Peyer's patch (tissue), 4 donors: ENCODE measurements around the gene GAA. TPM values are rescaled to one million over a fixed set of nuclear protein-coding genes. Genes with fewer than 3 reads are reported as not detected.

Experiments used
- DNase-seq, 3 donors: peaks; one replicate each; pipeline ENCODE4 v3.0.0-alpha.2; 2017 to 2019
- H3K27ac ChIP-seq, 4 donors: fragments of 200-600 bp; sonication (generic); one replicate each; pipeline ENCODE4 v1.5.1; 2016 to 2019
- H3K27me3 ChIP-seq, 2 donors: fragments of 200-600 bp; sonication (generic); one replicate each; pipeline ENCODE4 v1.5.1; 2019
- H3K36me3 ChIP-seq, 3 donors: fragments of 200-600 bp; sonication (generic); one replicate each; pipeline ENCODE4 v1.5.1; 2016 to 2019
- H3K4me1 ChIP-seq, 4 donors: fragments of 200-600 bp; sonication (generic); one replicate each; pipeline ENCODE4 v1.5.1; 2016 to 2019
- H3K4me3 ChIP-seq, 4 donors: fragments of 200-600 bp; sonication (generic); 1 replicate in 3 of 4; 2 replicates in 1 of 4; pipeline ENCODE4 v1.5.1; 2016 to 2019; ENCODE audit warnings: mild to moderate bottlenecking in 1 of 4
- H3K9me3 ChIP-seq, 4 donors: fragments of 200-600 bp; sonication (generic); one replicate each; pipeline ENCODE4 v1.5.1; 2016 to 2019; ENCODE audit warnings: mild to moderate bottlenecking in 1 of 4
- POLR2A ChIP-seq, 2 donors: fragments of 450-650 bp; IDR thresholded peaks; one replicate each; pipeline ENCODE4 v1.5.1; 2017; ENCODE audit warnings: antibody characterized with exemption in 2 of 2, mild to moderate bottlenecking in 2 of 2, moderate library complexity in 2 of 2
- total RNA-seq, 4 donors: library from RNA; depleted of rRNA; stranded (reverse); fragments of >200 nt; gene quantifications; one replicate each; pipeline ENCODE4 v1.1.0, GENCODE V29; 2016
- TF ChIP-seq, protein P1 (sequence below), 6 experiments: fragments of 450-650 bp in 4 of 6; fragments of 200-600 bp in 2 of 6; sonication (generic) in 1 of 6; IDR thresholded peaks; one replicate each; pipeline ENCODE4 v1.5.1; 2017 to 2019; ENCODE audit warnings: antibody characterized with exemption in 6 of 6, mild to moderate bottlenecking in 3 of 6, moderate library complexity in 1 of 6

The GAA gene
- total RNA-seq, 4 donors from 2014 or later: 33.8 to 88.1 (median 42.3) TPM

DNA sequence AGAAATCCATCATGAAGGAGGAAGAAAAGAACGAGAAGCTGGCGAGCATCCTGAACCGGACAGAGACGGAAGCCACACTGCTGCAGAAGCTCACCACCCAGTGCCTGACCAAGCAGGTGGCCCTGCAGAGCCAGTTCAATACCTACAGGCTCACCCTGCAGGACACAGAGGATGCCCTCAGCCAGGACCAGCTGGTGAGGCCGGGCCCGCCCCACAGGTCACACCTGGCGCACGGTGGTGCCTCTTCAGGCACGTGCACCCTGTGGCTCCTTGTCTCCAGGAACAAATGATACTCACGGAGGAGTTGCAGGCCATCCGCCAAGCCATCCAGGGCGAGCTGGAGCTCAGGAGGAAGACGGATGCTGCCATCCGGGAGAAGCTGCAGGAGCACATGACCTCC lies 19.8 kb upstream of the GAA start:
- Histone ChIP-seq H3K27ac (no peak overlapping the region), H3K36me3 (no peaks in the 10 kb centered on the region), H3K4me1 (peaks cover 0 to 3% (median 0%) of the 10 kb centered on the region in 4 donors), H3K27me3 (no peaks in the 10 kb centered on the region), H3K9me3 (no peaks in the 10 kb centered on the region), H3K4me3 (no peak overlapping the region)
- DNase-seq: no peak
- TF ChIP-seq, protein P1, sequence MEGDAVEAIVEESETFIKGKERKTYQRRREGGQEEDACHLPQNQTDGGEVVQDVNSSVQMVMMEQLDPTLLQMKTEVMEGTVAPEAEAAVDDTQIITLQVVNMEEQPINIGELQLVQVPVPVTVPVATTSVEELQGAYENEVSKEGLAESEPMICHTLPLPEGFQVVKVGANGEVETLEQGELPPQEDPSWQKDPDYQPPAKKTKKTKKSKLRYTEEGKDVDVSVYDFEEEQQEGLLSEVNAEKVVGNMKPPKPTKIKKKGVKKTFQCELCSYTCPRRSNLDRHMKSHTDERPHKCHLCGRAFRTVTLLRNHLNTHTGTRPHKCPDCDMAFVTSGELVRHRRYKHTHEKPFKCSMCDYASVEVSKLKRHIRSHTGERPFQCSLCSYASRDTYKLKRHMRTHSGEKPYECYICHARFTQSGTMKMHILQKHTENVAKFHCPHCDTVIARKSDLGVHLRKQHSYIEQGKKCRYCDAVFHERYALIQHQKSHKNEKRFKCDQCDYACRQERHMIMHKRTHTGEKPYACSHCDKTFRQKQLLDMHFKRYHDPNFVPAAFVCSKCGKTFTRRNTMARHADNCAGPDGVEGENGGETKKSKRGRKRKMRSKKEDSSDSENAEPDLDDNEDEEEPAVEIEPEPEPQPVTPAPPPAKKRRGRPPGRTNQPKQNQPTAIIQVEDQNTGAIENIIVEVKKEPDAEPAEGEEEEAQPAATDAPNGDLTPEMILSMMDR (IDR thresholded peaks at IDR 0.05): no peak

DNA sequence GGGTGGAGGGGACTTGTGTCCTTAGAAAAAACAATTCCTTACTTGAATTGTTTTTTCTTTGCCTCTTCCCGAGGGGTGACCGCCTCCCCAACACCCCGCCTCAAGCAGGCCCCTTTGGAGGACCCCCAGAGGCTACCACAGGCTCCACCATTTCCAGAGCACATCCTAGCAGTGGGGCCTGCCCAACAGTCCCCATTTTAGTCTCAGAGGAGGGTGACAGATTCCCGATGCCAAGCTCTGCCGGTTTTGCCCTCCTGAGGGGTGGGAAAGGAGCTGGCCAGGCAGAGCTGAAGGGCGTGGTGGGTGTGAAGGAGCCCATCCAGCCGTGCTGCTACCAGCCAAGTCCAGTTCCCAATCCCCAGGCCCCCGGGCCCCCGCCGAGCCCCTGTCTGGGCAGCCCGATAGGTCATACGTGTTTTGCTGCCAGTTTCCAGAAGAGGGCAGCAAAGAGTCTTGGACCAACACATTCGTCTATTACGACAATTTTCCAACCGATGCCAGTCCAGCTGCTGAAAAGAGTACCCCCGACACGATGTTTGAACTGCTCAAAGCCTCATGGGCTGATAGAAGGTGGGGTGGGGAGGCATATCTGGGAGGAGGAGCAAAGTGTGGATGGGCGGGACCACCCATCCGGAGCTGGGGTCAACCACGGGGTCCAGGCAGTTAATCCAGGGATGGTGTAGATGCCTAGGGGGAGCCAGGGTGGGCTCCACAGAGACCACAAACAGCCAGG lies 18.8 kb upstream of the GAA start:
- Histone ChIP-seq H3K4me3 (no peak overlapping the region), H3K36me3 (no peaks in the 10 kb centered on the region), H3K9me3 (no peaks in the 10 kb centered on the region), H3K27me3 (no peaks in the 10 kb centered on the region), H3K4me1 (peaks cover 0 to 3% (median 0%) of the 10 kb centered on the region in 4 donors), H3K27ac (no peak overlapping the region)
- TF ChIP-seq, protein P1 (IDR thresholded peaks at IDR 0.05): peak; percentile 30 to 75 (median 61)
- no peak for TF ChIP-seq POLR2A (IDR thresholded peaks at IDR 0.05)
- peak in 2 of 3 donors; percentile 51 to 80 for DNase-seq

DNA sequence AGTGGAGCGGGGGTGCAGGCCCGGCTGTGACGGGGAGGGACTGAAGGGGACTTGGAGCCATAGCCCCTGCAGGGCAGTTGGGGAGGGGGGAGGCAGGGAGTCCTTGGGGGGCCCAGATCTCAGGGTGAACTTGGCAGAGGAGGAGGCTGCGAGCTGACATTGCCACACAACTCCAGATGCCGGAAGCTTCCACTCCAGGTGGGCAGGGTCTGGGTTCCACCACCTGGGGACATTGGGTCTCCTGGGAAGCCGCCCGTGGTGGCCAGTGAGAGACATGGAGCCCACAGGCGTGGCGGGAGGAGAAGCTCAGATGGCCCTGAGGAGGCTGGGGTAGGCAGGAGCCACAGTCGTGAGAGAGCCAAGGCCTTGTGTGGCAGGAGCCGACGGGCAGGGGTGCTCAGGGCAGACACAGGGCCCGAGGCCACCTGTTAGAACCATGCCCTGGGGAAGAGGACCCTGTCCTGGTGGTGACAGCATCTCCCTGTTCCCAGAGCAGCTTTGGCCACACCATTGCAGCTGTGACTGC lies 18.2 kb upstream of the GAA start:
- no peak overlapping the region for H3K27ac ChIP-seq
- no peak overlapping the region for H3K4me3 ChIP-seq
- no peaks in the 10 kb centered on the region for H3K9me3 ChIP-seq

DNA sequence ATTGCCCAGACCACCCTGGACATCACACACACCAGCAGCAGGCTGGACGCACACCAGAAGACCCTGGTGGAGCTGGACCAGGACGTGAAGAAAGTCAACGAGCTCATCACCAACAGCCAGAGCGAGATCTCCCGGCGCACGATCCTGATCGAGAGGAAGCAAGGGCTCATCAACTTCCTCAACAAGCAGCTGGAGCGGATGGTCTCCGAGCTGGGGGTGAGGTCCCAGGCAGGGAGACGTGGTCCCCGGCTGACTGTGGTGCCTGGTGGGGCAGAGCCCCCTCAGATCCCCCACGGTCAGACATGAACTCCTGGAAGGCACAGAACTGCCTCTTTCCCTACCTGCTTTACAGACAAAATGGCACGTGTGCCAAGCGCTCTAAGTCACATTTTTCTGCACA lies 16.6 kb upstream of the GAA start:
- H3K36me3 ChIP-seq: no peaks in the 10 kb centered on the region
- H3K27me3 ChIP-seq: no peaks in the 10 kb centered on the region
- H3K4me1 ChIP-seq: peaks cover 0 to 3% (median 0%) of the 10 kb centered on the region in 4 donors
- H3K9me3 ChIP-seq: no peaks in the 10 kb centered on the region
- no peak overlapping the region for H3K4me3 ChIP-seq
- no peak for DNase-seq
- TF ChIP-seq, protein P1 (IDR thresholded peaks at IDR 0.05): no peak
- TF ChIP-seq POLR2A (IDR thresholded peaks at IDR 0.05): no peak
- no peak overlapping the region for H3K27ac ChIP-seq

More for the DNA sequence above, 18.2 kb upstream of the GAA start:
- Histone ChIP-seq H3K4me1 (peaks cover 0 to 3% (median 0%) of the 10 kb centered on the region in 4 donors), H3K36me3 (no peaks in the 10 kb centered on the region), H3K27me3 (no peaks in the 10 kb centered on the region)
- DNase-seq: no peak
- TF ChIP-seq POLR2A (IDR thresholded peaks at IDR 0.05): no peak
- TF ChIP-seq, protein P1 (IDR thresholded peaks at IDR 0.05): no peak

DNA sequence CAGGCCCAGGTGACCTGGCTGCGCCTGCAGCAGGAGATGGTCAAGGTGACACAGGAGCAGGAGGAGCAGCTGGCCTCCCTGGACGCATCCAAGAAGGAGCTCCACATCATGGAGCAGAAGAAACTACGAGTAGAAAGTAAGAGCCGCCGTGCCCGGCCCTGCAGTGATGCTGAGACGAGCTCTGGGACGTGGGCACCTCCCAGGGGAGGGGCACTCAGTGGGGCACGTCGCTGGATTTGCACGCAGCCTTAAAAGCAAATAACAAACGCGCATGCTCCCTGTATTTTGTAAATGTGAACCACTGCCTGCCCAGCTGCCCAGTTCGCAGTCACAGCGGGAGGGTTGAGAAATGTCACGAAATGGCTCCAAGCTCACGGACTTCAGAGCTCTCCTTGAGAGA lies 15.3 kb upstream of the GAA start:
- DNase-seq: no peak
- Histone ChIP-seq H3K27me3 (no peaks in the 10 kb centered on the region), H3K4me3 (no peak overlapping the region), H3K9me3 (no peaks in the 10 kb centered on the region), H3K4me1 (peaks cover 0 to 3% (median 0%) of the 10 kb centered on the region in 4 donors), H3K27ac (no peak overlapping the region), H3K36me3 (no peaks in the 10 kb centered on the region)
- no peak for TF ChIP-seq POLR2A (IDR thresholded peaks at IDR 0.05)
- TF ChIP-seq, protein P1 (IDR thresholded peaks at IDR 0.05): no peak
